M059J (cell line): ENCODE measurements around the gene CACNA1D. TPM values are rescaled to one million over a fixed set of nuclear protein-coding genes. Genes with fewer than 3 reads are reported as not detected.
A peak's percentile ranks its signal among the peaks of the same experiment; 100 is the strongest.

Experiments used
- DNase-seq: peaks from one replicate; pipeline ENCODE4 v3.0.0-alpha.2; 2012; ENCODE audit warnings: low read depth
- total RNA-seq: library from RNA; depleted of rRNA; stranded (reverse); fragments of >200 nt; shearing (Covaris generic); gene quantifications from 2 replicates; pipeline ENCODE4 v1.2.3, GENCODE V29; 2014

CACNA1D gene
- total RNA-seq, 1 experiment from 2014 or later, result not detected

DNA sequence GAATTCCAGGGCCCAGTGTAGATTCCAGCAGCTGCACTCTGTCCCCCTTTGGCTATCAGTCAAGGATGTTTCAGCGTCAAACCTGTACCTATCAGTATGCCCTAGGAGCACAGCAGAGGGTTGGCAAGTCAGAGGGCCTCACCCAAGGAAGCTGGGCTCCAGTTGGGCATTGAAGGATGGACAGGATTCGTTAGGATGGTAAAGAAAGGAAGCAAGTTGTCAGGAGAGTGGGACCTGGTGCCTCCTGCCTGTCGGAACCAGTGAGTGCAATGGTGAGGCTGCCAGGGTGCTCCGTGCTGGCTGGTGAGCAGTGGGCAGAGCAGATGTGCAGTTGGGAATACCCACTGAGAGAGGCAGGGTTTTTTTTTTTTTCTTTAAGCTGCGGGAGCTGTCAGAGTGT is 194.6 kb downstream of the CACNA1D start:
- DNase-seq, result no peak

DNA sequence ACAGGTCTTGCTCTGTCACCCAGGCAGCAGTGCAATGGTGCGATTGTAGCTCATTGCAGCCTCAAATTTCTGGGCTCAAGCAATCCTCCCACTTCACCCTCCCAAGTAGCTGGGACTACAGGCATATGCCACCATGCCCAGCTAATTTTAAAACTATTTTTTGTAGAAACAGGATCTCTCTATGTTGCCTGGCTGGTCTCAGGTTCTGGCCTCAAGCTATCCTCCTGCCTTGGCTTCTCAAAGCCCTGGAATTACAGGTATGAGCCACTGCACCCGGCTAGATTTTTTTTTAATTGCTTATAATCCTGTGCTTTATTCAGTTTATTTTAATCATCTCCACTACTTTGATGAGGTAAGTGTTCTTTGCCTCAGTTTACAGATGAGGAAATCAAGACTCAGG is 195.3 kb downstream of the CACNA1D start:
- DNase-seq, result no peak

DNA sequence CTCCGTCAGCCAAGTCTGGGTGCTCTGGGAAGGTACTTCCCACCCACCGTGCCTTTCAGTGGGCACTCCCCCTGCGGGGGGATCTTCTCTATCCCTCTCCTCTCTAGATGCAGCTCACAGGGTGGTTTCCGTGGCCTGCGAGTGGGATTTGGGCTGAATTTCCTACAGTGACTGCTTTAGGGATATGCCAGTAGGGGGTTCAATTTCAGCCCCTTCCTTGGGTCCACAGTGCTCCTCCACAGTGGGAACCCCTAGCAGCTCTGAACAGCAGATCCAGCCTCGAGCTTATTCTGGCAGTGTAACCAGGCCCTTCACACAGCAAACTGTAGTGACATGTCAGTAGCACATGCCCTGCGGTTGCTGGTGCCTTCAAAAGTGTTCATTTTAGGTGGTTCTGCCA is 196.1 kb downstream of the CACNA1D start:
- no peak for DNase-seq

DNA sequence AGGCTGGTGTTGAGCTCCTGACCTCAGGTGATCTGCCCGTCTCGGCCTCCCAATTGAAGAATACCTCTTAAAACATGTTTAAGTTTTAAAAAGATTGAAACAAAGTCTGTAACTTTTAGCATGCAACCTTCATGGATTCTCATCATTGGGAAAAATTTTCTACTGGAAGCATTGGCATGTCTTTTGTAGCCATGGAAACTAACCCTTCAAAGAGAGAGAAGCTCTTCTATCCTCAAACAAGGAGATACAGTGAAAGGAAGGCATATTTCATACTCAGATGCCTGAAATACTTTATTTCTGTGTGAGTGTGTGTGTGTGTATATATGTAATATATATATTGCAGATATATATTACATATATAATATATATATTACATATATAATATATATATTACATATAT is 196.9 kb downstream of the CACNA1D start:
- DNase-seq, result no peak

DNA sequence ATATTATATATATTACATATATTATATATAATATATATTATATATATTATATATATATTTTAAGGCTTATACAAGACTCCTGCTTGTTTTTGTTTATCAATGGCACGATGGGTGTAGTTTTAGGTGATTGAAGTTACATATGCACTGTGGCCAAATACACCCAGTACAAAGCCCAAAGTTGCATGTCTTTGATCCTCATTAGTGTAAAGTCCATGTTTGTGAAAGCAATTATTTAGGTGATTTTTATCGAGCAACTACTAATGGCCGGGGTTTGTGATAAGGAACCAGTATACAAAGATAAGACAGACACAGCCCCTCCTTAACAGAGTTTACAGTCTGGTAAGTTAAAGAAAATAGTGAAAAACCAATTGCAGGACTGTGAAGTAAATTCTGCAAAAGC is 197.5 kb downstream of the CACNA1D start:
- DNase-seq, result no peak

DNA sequence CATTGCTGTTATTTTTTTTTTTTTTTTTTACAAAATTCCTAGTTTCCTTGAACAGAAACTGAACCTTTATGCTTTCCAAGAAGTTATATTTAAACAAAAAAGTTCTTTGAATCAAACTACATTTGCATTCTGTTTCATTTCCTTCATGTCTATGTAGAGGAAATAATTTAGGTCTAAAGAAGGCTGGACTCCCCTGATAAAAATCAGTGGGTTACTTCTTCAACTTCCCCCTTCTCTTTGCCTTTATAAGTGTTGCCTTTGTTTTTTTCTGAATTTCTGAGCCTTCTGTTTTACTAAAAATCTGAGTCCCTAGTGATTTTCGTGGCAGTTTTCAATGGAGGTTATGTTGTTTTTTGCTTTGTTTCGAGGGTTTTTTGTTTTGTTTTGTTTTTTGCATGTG is 199.0 kb downstream of the CACNA1D start:
- DNase-seq, result no peak

DNA sequence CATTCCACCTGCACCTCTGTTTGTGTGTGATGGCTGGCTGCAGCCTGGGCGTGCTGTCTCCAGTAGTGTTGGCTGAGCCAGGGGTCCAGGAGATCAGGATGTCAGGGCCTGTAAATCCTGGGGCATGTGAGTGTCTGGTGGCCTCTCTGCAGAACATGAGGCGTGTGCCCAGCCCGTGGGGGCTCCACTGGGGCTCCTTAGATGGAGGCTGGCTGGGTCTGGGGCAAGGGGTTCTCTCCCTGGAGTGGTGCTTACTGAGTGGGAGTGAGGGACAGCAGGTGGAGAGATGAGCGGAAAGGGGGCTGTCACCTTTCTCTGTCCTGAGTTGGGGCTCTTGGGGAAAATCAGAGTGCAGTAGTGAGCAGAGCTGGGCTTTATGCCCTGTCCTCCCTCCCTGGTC is 199.6 kb downstream of the CACNA1D start:
- DNase-seq, result no peak

DNA sequence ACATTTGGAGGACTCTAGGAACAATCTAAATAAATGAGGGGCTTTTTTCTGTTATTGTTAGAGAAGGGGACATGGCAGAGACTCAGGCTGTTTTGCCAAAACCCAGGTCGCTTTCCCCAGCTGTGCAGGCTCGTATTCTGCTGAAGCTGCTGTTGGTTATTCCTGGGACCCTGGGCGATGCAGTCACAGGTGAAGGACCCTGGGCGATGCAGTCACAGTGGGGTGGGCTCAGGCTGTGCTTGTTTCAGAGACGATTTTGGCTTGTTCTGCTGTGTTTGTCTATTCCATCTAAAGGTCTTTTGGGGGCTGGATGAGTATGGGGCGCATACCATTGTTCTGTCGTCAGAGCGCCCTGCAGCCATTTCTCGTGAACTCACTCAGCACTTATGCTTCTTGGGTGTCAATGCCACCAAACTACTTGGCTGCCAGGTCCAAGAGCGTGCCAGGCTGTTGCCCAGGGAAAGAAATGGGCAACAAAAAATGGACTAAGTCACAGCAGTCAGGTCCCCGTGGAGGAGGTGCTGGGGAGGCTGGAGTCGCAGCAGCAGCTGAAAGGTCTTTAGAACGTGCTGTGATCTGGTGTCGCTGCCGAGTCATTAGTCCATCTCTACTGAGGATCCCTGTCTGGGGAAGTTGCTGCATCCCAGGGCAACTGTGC is 200.4 kb downstream of the CACNA1D start:
- DNase-seq, result peak; percentile 30

DNA sequence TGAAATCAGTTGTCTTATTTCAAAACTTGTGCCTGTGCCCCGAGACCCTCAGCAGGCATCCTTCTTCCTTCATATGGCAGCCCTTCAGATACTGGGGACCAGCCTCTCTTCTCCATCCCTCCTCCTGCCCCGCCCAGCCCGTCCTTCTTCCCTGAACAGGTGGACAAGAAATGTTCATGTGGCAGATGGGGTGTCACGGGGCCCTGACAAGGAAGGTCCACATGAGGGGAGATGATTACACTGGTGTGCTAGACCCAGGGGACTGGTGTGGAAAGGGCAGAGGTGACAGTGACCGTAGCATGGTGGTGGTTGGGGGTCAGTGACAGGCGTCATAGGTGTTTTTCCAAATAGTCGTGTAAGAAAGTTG is 200.9 kb downstream of the CACNA1D start:
- no peak for DNase-seq

DNA sequence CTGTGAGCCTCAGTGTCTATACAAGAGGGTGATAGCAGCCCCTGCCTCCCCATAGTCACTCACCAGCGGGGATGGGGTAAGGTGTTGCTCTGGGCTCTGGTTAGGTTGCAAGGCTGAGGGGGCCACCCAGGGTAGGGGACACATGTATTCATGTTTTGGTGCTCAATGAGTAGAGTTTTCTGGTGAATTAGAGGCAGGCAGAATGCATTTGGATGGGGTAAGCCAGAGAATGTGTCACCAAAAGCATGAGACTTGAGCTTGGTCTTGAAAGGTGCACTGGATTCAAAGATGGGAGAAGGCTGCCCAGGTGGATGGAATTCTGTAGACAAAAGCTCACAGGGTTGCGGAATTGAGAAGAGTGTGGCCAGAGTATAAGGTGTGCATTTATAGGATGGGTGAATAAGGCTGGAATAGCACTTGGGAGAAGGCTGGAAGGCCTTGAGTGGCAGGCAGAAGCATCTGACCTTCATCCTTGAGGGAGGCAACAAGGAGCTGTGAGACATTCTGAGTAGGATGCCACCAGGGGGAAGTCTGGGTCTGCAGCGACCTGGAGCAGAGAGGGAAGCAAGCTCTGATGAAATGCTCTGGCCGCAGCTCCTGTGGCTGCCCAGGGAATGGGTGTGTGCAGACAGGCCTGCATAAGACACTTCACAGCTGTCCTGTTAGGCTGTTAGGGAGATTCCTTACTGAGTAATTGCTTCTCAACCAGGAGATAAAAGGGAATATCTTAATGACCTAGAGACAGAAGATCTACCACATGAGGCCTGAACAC is 202.2 kb downstream of the CACNA1D start:
- DNase-seq, result no peak

DNA sequence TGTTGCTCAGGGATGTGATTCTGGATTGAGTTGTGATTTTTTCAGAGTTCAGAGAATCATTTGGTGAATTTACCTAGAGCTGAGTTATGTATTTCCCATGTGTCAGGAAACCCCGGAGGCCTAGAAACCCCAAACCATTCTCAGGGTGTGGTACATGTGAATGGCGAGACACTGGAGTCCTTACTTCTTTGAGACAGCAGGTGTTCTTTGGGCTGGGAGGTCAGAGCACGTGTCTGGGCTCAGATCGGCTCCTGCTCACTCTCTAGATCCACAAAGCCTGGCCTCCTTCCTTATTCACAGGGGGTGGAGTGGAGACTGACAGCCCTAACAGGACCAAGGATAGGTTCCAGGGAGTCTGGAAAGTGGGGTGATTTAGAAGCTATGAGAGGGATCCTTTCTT is 206.0 kb downstream of the CACNA1D start:
- no peak for DNase-seq

DNA sequence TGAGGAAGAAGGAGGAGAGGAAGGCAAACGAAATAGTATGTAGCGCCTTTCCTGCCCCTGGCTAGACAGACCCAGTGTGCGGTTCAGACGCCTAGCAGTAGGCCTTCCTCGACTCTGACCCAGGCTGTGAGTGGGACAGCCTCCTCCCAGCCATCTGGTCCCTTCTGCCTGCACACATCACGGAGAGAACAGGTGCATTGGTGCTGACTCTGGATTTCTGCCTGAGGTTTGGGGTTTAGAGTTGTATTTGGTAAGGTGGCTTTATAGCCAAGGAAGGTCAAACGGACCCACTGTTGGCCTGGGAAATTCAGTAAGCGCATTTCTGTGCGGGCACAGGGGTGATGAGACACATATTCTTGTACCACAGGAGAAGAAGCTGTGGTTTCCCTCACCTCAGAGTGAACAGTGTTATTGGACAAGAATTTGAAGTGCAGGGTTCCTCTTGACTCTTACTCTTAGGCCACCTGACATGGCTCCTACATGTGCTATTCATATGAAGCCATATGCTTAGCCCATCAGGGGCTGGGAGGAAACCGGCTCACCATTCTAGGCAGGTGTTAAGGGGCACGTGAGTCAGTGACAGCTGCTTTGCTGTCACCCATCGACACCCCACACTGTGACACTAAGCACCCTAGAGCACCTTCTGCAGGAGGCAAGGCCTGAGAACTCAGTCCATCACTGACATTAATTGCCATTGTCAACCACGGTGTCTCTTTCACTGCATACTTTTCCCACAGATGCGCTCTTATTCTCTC is 208.5 kb downstream of the CACNA1D start:
- no peak for DNase-seq

DNA sequence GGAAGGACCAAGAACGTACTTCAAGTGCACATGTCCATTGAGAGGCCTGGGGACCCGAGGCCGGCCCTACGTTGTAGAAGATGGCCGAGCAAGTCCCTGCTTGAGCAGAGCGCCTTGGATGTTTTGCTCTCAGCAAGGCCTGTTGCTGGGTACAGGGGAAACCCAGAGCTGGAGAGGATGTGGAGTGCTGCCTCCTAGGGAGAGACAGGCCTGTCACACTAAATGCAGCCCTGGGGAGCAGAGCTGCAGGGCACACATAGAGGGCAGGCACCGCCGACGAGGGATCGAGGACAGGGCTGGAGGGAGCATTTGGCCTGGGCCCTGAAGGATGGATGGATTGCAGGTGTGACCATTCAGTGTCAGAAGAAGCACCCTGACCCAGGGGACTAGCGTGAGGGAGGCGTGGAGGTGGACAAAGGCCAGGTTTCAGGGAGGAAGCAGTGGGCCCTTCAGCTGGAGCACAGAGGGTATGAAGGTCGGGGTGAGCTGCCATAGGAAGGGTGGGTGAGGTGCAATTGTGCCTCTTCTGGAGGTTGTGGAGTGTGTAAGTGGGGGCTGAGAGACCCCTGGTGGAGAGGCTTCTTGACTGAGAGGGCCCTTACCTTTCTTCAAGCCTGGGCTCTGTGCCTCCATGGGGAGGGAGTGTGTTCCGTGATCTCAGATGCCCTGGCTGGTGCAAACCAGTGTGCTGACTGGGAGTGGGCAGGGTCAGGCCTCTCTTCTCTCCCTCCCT is 209.4 kb downstream of the CACNA1D start:
- no peak for DNase-seq

DNA sequence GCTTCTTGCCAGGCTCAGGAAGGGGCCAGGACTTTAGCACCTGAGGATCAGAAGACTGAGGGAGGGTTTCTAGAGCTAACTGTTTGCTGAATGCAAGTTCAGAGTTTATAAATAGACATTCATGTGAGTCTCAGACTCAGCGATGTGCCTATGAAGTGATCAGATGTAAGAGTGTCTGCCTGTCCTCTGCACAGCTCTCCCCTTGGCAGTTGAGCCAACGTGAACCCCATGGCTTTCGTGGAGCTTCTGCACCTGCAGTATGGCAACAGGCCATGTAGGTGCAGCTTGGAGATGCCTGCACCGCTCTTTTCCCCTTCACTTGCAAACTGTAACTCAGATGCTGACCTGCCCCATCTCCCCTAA is 209.9 kb downstream of the CACNA1D start:
- DNase-seq, result no peak

DNA sequence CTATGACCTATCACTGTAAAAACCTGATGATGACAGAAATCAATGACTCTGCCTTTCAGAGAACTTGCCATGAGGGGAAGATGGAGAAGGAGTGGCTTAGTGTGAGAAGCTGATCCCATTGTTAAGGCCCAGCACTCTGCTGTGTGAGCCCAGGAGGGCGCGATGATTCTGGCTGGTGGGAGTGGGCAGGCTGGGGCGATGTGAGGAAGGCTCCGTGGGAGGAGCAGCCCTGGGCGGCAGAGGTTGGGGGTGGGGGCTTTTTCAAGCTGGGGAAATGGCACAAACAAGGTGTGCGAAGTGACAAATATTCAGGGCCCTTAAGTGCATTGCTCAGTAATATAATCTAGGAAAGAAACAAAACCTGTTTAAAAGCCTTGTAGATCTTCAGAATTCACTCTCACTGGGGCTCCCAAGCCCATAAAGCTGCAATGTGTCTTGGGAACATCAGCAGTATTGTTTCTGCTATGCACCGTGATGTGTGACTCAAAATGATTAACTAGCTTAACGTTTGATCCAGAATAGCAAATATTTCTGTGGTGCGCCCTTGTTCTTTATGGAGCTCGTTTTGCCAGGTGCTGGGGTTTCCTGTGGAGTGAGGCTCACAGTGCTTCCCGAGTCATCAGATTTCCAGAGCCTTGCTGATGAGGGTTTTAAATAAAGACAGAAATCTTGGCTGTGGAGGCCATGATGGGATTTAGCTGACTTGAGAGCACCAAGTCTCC is 210.8 kb downstream of the CACNA1D start:
- no peak for DNase-seq

DNA sequence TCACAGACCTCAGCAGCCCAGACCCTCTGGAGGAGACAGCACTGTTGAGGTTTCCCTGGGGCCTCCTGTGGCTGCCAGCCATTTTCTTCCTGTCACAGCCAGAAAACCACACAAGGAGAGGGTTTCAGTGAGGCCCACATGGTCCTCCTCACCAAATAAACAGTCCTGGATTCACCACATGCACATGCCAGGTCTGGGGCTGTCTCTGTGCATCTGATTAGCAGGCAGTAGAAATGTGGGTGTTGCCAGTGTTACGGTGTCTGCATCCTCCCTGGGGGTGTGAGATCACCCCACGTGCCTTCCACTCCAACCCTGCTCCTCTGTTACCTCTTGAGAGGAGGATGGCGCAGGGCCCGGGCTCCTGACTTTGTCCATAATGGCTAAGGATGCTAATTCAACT is 211.4 kb downstream of the CACNA1D start:
- no peak for DNase-seq

DNA sequence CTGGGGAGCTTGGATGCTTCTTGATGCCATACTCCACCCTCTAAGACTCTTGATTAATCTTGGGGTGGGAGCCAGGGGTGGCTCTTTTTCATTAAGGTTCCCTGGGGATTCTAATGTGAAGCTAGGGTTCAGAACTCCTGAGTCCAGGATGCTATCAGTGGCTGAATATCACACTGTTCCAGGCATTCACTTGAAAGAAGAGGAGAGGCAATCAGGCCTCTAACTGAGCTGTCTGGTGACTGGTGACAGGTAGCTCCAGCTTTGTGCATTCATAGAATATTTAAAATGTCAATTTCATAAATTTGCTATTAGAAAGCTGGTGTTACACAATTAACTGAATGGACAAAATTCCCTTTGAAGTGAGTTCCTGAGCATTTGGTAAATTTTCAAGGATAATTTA is 212.8 kb downstream of the CACNA1D start:
- no peak for DNase-seq

DNA sequence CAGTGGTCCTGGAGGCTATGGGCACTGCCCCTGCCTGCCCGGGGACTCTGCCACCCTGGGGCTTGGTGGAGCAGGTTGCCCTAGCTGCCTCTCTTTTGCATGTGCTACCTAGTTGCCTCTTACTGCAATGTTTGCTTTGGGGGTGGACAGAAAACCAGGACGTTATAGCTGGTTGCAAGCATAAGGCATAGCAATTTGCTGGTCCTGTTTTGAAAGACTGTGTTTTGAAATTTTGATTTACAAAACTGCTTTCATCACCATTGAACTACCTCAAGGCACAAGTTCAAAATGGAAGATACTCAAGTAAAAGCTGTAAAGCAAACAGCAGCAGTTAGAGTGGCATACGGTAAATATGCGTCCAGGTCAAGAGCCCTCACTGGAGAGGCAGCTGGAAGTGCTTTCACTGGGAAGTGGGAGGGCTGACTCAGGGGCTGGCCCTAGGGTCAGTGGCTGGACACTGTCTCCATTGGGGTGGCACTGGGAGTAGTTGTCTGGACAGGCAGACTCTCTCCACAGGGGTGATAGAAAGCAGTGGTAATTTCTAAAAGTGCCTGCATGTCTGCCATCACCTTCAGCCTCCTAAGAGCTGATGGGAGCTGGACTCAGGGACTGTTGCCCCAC is 213.7 kb downstream of the CACNA1D start:
- no peak for DNase-seq

DNA sequence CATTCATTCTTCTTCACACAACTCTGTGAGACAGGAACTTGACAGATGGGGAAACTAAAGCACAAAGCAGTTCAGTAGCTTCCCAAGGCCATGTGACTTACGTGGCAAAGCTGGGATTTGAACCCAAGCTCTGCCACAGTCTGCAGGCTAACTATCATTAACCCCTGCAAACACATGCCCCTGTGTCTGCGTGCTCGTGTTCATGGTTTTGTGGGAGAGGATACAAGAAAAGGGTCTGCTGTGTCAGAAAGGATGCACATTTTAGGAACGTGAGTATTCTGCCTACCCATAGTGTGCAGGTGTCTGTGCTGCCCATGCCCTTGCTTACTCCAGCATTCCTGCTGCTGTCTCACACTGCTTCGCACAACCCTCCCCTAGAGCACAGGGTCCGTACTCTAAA is 214.8 kb downstream of the CACNA1D start:
- DNase-seq, result no peak

DNA sequence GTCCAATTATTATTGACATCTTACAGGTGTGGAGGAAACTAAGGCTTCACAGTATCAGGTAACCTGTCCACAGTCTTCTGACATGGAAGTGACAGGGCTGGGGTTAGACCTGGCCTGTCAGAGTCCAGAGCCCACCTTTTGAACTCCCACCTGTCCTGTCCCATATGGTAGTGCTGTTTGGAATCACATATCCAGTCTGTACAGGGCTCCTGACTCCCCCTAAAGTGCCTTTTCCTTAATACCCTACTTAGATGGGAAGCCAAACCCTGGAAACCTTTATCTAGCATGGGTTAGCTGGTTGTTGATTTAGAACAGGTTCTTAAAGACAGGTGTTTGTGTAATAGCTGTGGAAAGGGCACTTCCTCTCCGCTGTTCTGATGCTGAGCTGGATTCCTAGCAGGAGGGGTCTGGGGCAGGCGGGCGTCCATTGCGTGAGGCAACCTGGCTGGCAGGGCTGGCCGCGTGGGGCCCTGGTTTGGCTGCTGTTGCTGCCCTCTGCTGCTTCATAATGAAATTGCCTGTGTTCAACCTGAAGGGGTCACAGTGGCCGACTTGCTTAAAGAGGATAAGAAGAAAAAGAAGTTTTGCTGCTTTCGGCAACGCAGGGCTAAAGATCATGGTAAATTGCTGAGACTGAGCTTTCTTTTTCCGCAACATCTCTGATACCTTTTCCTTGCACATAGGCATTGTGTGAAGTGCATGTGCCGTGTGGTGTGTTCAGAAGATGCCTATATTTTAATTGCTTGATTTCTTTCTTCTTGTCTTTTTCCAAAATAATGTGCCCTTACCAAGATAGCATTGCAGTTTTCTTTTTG is 215.7 kb downstream of the CACNA1D start:
- DNase-seq, result peak; percentile 37
